GM19238 (cell line): Measurements from ENCODE around the gene NGEF.
"Not testable (repeated sequence)": the region's sequence is repeated elsewhere in the genome, so short reads cannot be mapped to it uniquely, and the experiment has no call there.

ENCODE experiments used
- DNase-seq: peaks from one replicate; pipeline ENCODE4 v3.0.0; 2011; ENCODE audit warnings: low spot score; ENCODE audit not compliant: insufficient read length

The NGEF gene

GRCh38 chr2:233023007-233023760 lies 10.1 kb upstream of the NGEF start:
- no peak for DNase-seq

GRCh38 chr2:233022561-233022960 lies 9.5 kb upstream of the NGEF start:
- no peak for DNase-seq

GRCh38 chr2:233021771-233022170 lies 8.7 kb upstream of the NGEF start:
- no peak for DNase-seq

GRCh38 chr2:233020454-233020853 lies 7.4 kb upstream of the NGEF start:
- DNase-seq: no peak

GRCh38 chr2:233019610-233020009 lies 6.6 kb upstream of the NGEF start:
- not testable (repeated sequence) for DNase-seq

- no peak for DNase-seq
These were observed 4.9 kb upstream of the NGEF start for GRCh38 chr2:233017947-233018346.

GRCh38 chr2:233015019-233015645 lies 2.1 kb upstream of the NGEF start:
- DNase-seq: no peak

GRCh38 chr2:233013650-233014049 lies 594 bp upstream of the NGEF start:
- DNase-seq: no peak

GRCh38 chr2:233012301-233012971 lies 620 bp downstream of the NGEF start:
- no peak for DNase-seq

GRCh38 chr2:233011702-233012131 lies 1.3 kb downstream of the NGEF start:
- DNase-seq: no peak

GRCh38 chr2:233011268-233011650 lies 1.8 kb downstream of the NGEF start:
- DNase-seq: no peak

GRCh38 chr2:233010569-233011267 lies 2.3 kb downstream of the NGEF start:
- no peak for DNase-seq

GRCh38 chr2:233009661-233010060 lies 3.4 kb downstream of the NGEF start:
- no peak for DNase-seq

- DNase-seq: no peak
These were observed 5.3 kb downstream of the NGEF start for GRCh38 chr2:233007739-233008138.

- DNase-seq: no peak
These were observed 5.8 kb downstream of the NGEF start for GRCh38 chr2:233007270-233007669.

- no peak for DNase-seq
These were observed 6.4 kb downstream of the NGEF start for GRCh38 chr2:233006648-233007047.

- DNase-seq: no peak
These were observed 8.0 kb downstream of the NGEF start for GRCh38 chr2:233005096-233005495.

GRCh38 chr2:233003658-233004555 lies 9.1 kb downstream of the NGEF start:
- DNase-seq: no peak

GRCh38 chr2:233002829-233003657 lies 10.0 kb downstream of the NGEF start:
- DNase-seq: no peak
